ENCODE data around the gene TOM1L1.

DNA sequence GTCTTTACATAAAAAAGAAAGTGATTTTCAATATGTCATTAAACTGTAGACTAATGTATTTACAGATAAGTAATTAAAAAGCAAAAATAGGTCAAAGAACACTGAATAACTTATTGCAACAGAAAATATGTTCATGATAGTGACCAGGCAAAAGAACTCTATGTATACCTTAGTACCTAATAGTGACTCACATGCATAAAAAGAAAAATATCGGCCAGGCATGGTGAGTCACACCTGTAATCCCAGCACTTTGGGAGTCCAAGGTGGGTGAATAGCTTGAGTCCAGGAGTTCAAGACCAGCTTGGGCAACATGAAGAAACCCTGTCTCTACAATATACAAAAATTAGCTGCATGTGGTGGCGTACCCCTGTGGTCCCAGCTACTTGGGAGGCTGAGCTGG is 33.0 kb upstream of the TOM1L1 start:
- TF ChIP-seq CTCF (IDR thresholded peaks at IDR 0.05), result no peak
- TF ChIP-seq POLR2A (IDR thresholded peaks at IDR 0.05), result no peak
